ENCODE results near the gene FTO. TPM values are rescaled to one million over a fixed set of nuclear protein-coding genes. Genes with fewer than 3 reads are reported as not detected.

FTO gene
- total and polyA plus RNA-seq, 4 donors: 12.2 to 145 (median 57.7) TPM

- TF ChIP-seq CTCF (IDR thresholded peaks at IDR 0.05; ENCODE audit: control extremely low read depth, extremely low read depth): no peak
- no peak overlapping the region for H3K27ac ChIP-seq (ENCODE audit: low read depth in 1 of 2, low read length in 1 of 2)
- H3K27me3 ChIP-seq (ENCODE audit: control insufficient read depth in 3 of 3, insufficient read depth in 3 of 3, low read length in 2 of 3): peaks cover 0 to 21% (median 5%) of the 10 kb centered on the region in 3 donors
These were observed 218.3 kb downstream of the FTO start for GRCh38 chr16:53922067-53922806.

GRCh38 chr16:53922807-53923571 lies 219.0 kb downstream of the FTO start:
- no peaks in the 10 kb centered on the region for H3K9me3 ChIP-seq (ENCODE audit: control insufficient read depth in 4 of 4, insufficient read depth in 3 of 4, low read length in 3 of 4)
- no peak overlapping the region for H3K27ac ChIP-seq (ENCODE audit: low read depth in 1 of 2, low read length in 1 of 2)
- DNase-seq (peak; percentile 83 to 98 (median 98)), ATAC-seq (ENCODE audit: insufficient read depth, low FRiP score) (no peak)
- H3K4me1 ChIP-seq (ENCODE audit: control insufficient read depth in 5 of 5, insufficient read depth in 5 of 5, low read length in 5 of 5): peaks cover 4 to 41% (median 12%) of the 10 kb centered on the region in 5 donors
- TF ChIP-seq CTCF (IDR thresholded peaks at IDR 0.05; ENCODE audit: control extremely low read depth, extremely low read depth): no peak
- H3K36me3 ChIP-seq (ENCODE audit: control insufficient read depth in 4 of 4, insufficient read depth in 4 of 4, low read length in 4 of 4): no peaks in the 10 kb centered on the region
- WGBS, 2 donors: 55 to 64% methylated on average over 9 of the region's 9 CpGs
- peaks cover 0 to 20% (median 7%) of the 10 kb centered on the region in 3 donors for H3K27me3 ChIP-seq (ENCODE audit: control insufficient read depth in 3 of 3, insufficient read depth in 3 of 3, low read length in 2 of 3)
- H3K9ac ChIP-seq (ENCODE audit: insufficient read depth in 1 of 2, low read length in 2 of 2): no peak overlapping the region
- H3K4me3 ChIP-seq: no peak overlapping the region

More at GRCh38 chr16:53922067-53922806, 218.3 kb downstream of the FTO start:
- no peak for ATAC-seq (ENCODE audit: insufficient read depth, low FRiP score)
- 95% methylated on average over 6 of the region's 6 CpGs for WGBS, 2 donors
- no peaks in the 10 kb centered on the region for H3K9me3 ChIP-seq (ENCODE audit: control insufficient read depth in 4 of 4, insufficient read depth in 3 of 4, low read length in 3 of 4)
- H3K4me1 ChIP-seq (ENCODE audit: control insufficient read depth in 5 of 5, insufficient read depth in 5 of 5, low read length in 5 of 5): peaks cover 4 to 41% (median 12%) of the 10 kb centered on the region in 5 donors
- H3K36me3 ChIP-seq (ENCODE audit: control insufficient read depth in 4 of 4, insufficient read depth in 4 of 4, low read length in 4 of 4): no peaks in the 10 kb centered on the region
- no peak overlapping the region for H3K9ac ChIP-seq (ENCODE audit: insufficient read depth in 1 of 2, low read length in 2 of 2)
- no peak for DNase-seq
- no peak overlapping the region for H3K4me3 ChIP-seq

GRCh38 chr16:53924331-53925106 lies 220.6 kb downstream of the FTO start:
- no peak overlapping the region for H3K9ac ChIP-seq (ENCODE audit: insufficient read depth in 1 of 2, low read length in 2 of 2)
- peaks cover 0 to 15% (median 7%) of the 10 kb centered on the region in 3 donors for H3K27me3 ChIP-seq (ENCODE audit: control insufficient read depth in 3 of 3, insufficient read depth in 3 of 3, low read length in 2 of 3)
- no peak for TF ChIP-seq CTCF (IDR thresholded peaks at IDR 0.05; ENCODE audit: control extremely low read depth, extremely low read depth)
- DNase-seq (no peak), ATAC-seq (ENCODE audit: insufficient read depth, low FRiP score) (no peak)
- WGBS, 2 donors: 60 to 72% methylated on average over 8 of the region's 8 CpGs
- H3K36me3 ChIP-seq (ENCODE audit: control insufficient read depth in 4 of 4, insufficient read depth in 4 of 4, low read length in 4 of 4): no peaks in the 10 kb centered on the region
- no peak overlapping the region for H3K27ac ChIP-seq (ENCODE audit: low read depth in 1 of 2, low read length in 1 of 2)
- H3K4me1 ChIP-seq (ENCODE audit: control insufficient read depth in 5 of 5, insufficient read depth in 5 of 5, low read length in 5 of 5): peaks cover 4 to 41% (median 12%) of the 10 kb centered on the region in 5 donors
- no peak overlapping the region for H3K4me3 ChIP-seq
- H3K9me3 ChIP-seq (ENCODE audit: control insufficient read depth in 4 of 4, insufficient read depth in 3 of 4, low read length in 3 of 4): no peaks in the 10 kb centered on the region
